SU-DHL-6 (cell line): ENCODE measurements around the gene WNT3A.

Experiments
- H2AFZ ChIP-seq: fragments of 200-600 bp; sonication (generic); 2 replicates; pipeline ENCODE4 v1.6.1; 2014; ENCODE audit warnings: low read depth, mild to moderate bottlenecking, moderate library complexity, mixed read lengths, antibody characterized with exemption, low read length; ENCODE audit not compliant: severe bottlenecking
- H3F3A ChIP-seq: fragments of 200-600 bp; shearing (Covaris generic); 2 replicates; pipeline ENCODE4 v1.6.0; 2016; ENCODE audit warnings: antibody characterized with exemption, mild to moderate bottlenecking; ENCODE audit not compliant: insufficient read depth
- H3K27ac ChIP-seq: fragments of 200-600 bp; sonication (generic); 2 replicates; pipeline ENCODE4 v1.5.1; 2016; ENCODE audit warnings: low read depth, mild to moderate bottlenecking, low read length, moderate library complexity, mixed read lengths
- H3K27me3 ChIP-seq: fragments of 200-600 bp; sonication (generic), shearing (Covaris generic); 2 replicates; pipeline ENCODE4 v1.6.0; 2014; ENCODE audit warnings: mild to moderate bottlenecking, low read length
- H3K36me3 ChIP-seq: fragments of 200-600 bp; sonication (generic); 2 replicates; pipeline ENCODE4 v1.6.1; 2014; ENCODE audit warnings: mild to moderate bottlenecking, low read length, mixed read lengths
- H3K4me2 ChIP-seq: fragments of 300-600, 200-600 bp; shearing (Covaris generic), sonication (generic); 2 replicates; pipeline ENCODE4 v1.6.0; 2014; ENCODE audit warnings: low read length, low read depth, mild to moderate bottlenecking; ENCODE audit not compliant: poor library complexity, severe bottlenecking
- H3K4me3 ChIP-seq: fragments of 200-600 bp; sonication (generic); 2 replicates; pipeline ENCODE4 v1.5.1; 2014; ENCODE audit warnings: antibody characterized with exemption, low read length, mild to moderate bottlenecking, mixed read lengths; ENCODE audit not compliant: insufficient read depth, poor library complexity, severe bottlenecking
- H3K79me2 ChIP-seq: fragments of 200-600 bp; sonication (generic); 2 replicates; pipeline ENCODE4 v1.6.1; 2014; ENCODE audit warnings: mild to moderate bottlenecking, low read length, moderate library complexity; ENCODE audit not compliant: insufficient read depth
- H3K9ac ChIP-seq: fragments of 200-600 bp; sonication (generic); 2 replicates; pipeline ENCODE4 v1.7.0; 2014; ENCODE audit warnings: mild to moderate bottlenecking, low read length
- H3K9me2 ChIP-seq: fragments of 200-600 bp; sonication (generic); replicated peaks from 2 replicates; pipeline ENCODE4 v1.6.1; 2014; ENCODE audit warnings: low read length; ENCODE audit not compliant: insufficient read depth
- H3K9me3 ChIP-seq: fragments of 200-600 bp; sonication (generic); 2 replicates; pipeline ENCODE4 v1.6.1; 2014; ENCODE audit warnings: low read length, mixed read lengths; ENCODE audit not compliant: insufficient read depth
- H4K20me1 ChIP-seq: fragments of 200-600 bp; sonication (generic); 2 replicates; pipeline ENCODE4 v1.6.1; 2014; ENCODE audit warnings: low read depth, mild to moderate bottlenecking, antibody characterized with exemption, low read length, moderate library complexity, mixed read lengths
- CTCF ChIP-seq: fragments of 200-600 bp; sonication (generic); IDR thresholded peaks from one replicate; pipeline ENCODE4 v1.5.1; 2017; ENCODE audit warnings: antibody characterized with exemption, mild to moderate bottlenecking, low read length, moderate library complexity; ENCODE audit not compliant: insufficient read depth, poor library complexity, severe bottlenecking
- EZH2phosphoT487 ChIP-seq: fragments of 200-600 bp; sonication (generic), shearing (Covaris generic); conservative IDR thresholded peaks from 2 replicates; pipeline ENCODE4 v1.6.1; 2018; ENCODE audit warnings: mild to moderate bottlenecking, antibody characterized with exemption, low read length, moderate library complexity, mixed read lengths

WNT3A gene

DNA sequence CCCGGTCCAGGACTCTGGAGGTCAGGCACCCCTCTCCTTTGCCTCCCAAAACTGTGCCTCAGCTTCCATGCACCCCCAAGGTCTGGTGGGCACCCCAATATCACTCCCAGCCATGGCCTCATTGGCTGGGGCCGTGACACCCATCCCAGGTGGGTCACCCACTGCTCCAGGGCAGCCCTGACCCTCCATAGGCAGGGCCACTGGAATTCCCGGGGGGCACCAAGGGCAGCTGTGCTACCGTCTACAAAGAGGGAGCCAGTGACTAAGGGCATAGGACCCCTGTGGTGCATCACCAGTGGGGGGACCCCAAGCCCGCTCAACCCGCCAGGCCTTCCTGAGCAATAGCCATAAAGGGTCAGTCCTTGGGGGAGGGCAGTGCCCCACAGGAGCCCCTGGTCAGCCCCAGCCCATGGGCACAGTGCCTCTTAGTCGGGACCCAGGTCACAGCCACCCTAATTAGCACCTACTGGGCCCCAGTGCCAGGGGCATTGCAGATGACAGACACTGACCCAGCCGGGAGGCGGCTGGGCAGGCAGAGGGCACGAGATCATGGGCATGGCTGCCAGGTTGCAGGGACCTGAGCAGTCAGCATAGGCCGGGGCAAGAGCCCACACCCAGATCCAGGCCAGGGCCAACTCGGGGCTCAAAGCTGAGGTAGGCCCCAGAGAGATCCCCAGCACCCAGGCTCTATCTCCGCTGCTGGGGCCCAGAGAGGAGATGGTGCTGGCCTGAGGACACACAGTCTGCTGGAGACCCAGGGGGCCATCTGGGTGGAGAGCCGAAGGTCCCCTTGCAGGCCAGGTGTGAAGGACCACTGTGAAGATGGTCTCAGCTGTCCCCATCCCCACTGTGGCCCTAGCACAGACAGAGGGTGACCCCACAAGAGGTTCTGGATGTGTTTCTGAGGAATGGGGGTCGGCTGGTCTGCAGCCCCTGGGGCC, 56.7 kb downstream of the WNT3A start:
- Histone ChIP-seq H3K79me2 (no peaks in the 10 kb centered on the region), H3K4me2 (no peak overlapping the region), H3K9me3 (no peaks in the 10 kb centered on the region), H3K36me3 (no peaks in the 10 kb centered on the region), H3F3A (no peaks in the 10 kb centered on the region), H2AFZ (no peak overlapping the region), H3K9ac (no peak overlapping the region), H3K27me3 (no peaks in the 10 kb centered on the region), H3K9me2 (no peaks in the 10 kb centered on the region), H4K20me1 (no peaks in the 10 kb centered on the region), H3K27ac (no peak overlapping the region), H3K4me3 (no peak overlapping the region)
- TF ChIP-seq EZH2phosphoT487 = no peak
- no peak for TF ChIP-seq CTCF

GRCh38 chr1:228064296-228064695, 57.5 kb downstream of the WNT3A start:
- no peak overlapping the region for H2AFZ ChIP-seq
- H3K9me3 ChIP-seq = no peaks in the 10 kb centered on the region
- no peaks in the 10 kb centered on the region for H3F3A ChIP-seq
- no peaks in the 10 kb centered on the region for H3K9me2 ChIP-seq
- no peak for TF ChIP-seq CTCF
- TF ChIP-seq EZH2phosphoT487 = no peak
- H3K9ac ChIP-seq = no peak overlapping the region
- H3K4me3 ChIP-seq = no peak overlapping the region
- H4K20me1 ChIP-seq = no peaks in the 10 kb centered on the region
- H3K4me2 ChIP-seq = no peak overlapping the region
- no peaks in the 10 kb centered on the region for H3K27me3 ChIP-seq
- no peaks in the 10 kb centered on the region for H3K79me2 ChIP-seq
- no peak overlapping the region for H3K27ac ChIP-seq
- H3K36me3 ChIP-seq = no peaks in the 10 kb centered on the region

DNA sequence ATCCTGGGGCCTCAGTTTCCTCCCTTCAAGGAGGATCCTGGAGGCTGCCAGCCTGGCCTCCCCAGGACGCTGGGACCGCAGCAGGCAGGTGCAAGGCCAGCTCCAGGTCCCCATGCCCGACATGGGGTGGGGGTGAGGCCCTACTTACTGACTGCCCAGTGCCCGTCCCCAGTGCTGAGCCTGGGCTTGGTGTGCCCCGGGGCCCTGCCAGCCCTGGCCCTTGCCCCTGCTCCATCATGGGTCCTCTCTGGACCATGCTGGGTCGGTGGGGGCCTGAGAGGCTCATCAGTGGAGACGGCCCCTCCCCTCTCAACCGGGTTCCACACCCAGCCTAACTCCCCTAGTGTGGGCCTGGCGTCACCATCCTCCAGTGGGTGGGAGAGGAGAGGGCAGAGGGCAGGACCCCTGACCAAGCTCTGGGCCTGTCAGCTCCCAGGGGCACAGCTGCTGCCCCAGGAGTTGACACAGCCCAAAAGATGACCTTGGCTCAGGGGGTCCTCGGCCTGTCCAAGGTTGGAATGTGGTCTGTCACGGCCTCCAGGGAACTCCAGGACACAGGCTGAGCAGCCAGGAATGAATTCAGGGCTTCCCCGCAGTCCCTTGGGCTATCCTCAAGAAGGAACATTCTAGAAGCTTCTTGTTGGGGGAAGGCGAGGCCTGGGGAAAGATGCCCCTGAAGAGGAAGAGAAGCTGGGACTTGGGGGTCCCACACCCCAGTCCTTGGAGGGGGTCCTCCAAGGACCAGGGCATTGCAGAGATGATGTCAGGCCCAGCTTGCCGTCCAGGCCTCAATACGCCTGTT, 58.1 kb downstream of the WNT3A start:
- Histone ChIP-seq H3F3A (no peaks in the 10 kb centered on the region), H3K79me2 (no peaks in the 10 kb centered on the region), H3K27me3 (no peaks in the 10 kb centered on the region), H3K27ac (no peak overlapping the region), H3K4me3 (no peak overlapping the region), H2AFZ (no peak overlapping the region), H3K9ac (no peak overlapping the region), H3K4me2 (no peak overlapping the region), H3K9me3 (no peaks in the 10 kb centered on the region), H4K20me1 (no peaks in the 10 kb centered on the region), H3K36me3 (no peaks in the 10 kb centered on the region), H3K9me2 (no peaks in the 10 kb centered on the region)
- TF ChIP-seq CTCF (no peak), EZH2phosphoT487 (no peak)
